EL (cell line): ENCODE measurements around the gene PTPRT.

Experiments
- DNase-seq: peaks from one replicate; pipeline ENCODE4 v3.0.0-alpha.2; 2016

The PTPRT gene

GRCh38 chr20:42701948-42702347, 487.8 kb downstream of the PTPRT start:
- DNase-seq = no peak

GRCh38 chr20:42700372-42700771, 489.3 kb downstream of the PTPRT start:
- no peak for DNase-seq

- no peak for DNase-seq
These were observed 491.7 kb downstream of the PTPRT start for GRCh38 chr20:42697962-42698361.

- DNase-seq = no peak
These were observed 498.8 kb downstream of the PTPRT start for GRCh38 chr20:42690842-42691437.

- no peak for DNase-seq
These were observed 501.1 kb downstream of the PTPRT start for GRCh38 chr20:42688576-42688975.

- no peak for DNase-seq
These were observed 503.6 kb downstream of the PTPRT start for GRCh38 chr20:42686057-42686456.

GRCh38 chr20:42678895-42679294, 510.8 kb downstream of the PTPRT start:
- no peak for DNase-seq

- no peak for DNase-seq
These were observed 533.6 kb downstream of the PTPRT start for GRCh38 chr20:42656130-42656529.

GRCh38 chr20:42652266-42652665, 537.4 kb downstream of the PTPRT start:
- no peak for DNase-seq

GRCh38 chr20:42650191-42650746, 539.4 kb downstream of the PTPRT start:
- no peak for DNase-seq

- DNase-seq = no peak
These were observed 540.0 kb downstream of the PTPRT start for GRCh38 chr20:42649748-42650147.

- no peak for DNase-seq
These were observed 543.5 kb downstream of the PTPRT start for GRCh38 chr20:42646250-42646649.

GRCh38 chr20:42641886-42642285, 547.8 kb downstream of the PTPRT start:
- no peak for DNase-seq

- DNase-seq = no peak
These were observed 550.6 kb downstream of the PTPRT start for GRCh38 chr20:42639140-42639539.

- DNase-seq = no peak
These were observed 553.9 kb downstream of the PTPRT start for GRCh38 chr20:42635699-42636411.

- DNase-seq = no peak
These were observed 555.5 kb downstream of the PTPRT start for GRCh38 chr20:42634156-42634555.

GRCh38 chr20:42628683-42629082, 561.0 kb downstream of the PTPRT start:
- DNase-seq = no peak

GRCh38 chr20:42613076-42613475, 576.6 kb downstream of the PTPRT start:
- no peak for DNase-seq

GRCh38 chr20:42611889-42612837, 577.5 kb downstream of the PTPRT start:
- no peak for DNase-seq

GRCh38 chr20:42611423-42611822, 578.3 kb downstream of the PTPRT start:
- DNase-seq = no peak

GRCh38 chr20:42610070-42610469, 579.6 kb downstream of the PTPRT start:
- DNase-seq = no peak

- no peak for DNase-seq
These were observed 580.1 kb downstream of the PTPRT start for GRCh38 chr20:42609618-42610017.
